Motor neuron (in vitro differentiated cells): ENCODE results near the gene KIRREL3. TPM values are rescaled to one million over a fixed set of nuclear protein-coding genes. Genes with fewer than 3 reads are reported as not detected.

ENCODE experiments used
- ATAC-seq, 8 experiments: fragments of 200-7000 bp; cut with Tn5 transposase; replicated peaks in 6 of 8; 2 replicates each; pipeline ENCODE4 v1.8.0; 2021; ENCODE audit warnings: mild to moderate bottlenecking in 8 of 8, moderate library complexity in 8 of 8
- H3K27ac ChIP-seq, 2 donors: fragments of 250-450 bp; sonication (Bioruptor Pico); 2 replicates each; pipeline ENCODE4 v1.9.0; 2021; ENCODE audit warnings: antibody characterized with exemption in 2 of 2, mild to moderate bottlenecking in 2 of 2, moderate library complexity in 1 of 2
- H3K4me1 ChIP-seq, 2 donors: fragments of 250-450 bp; sonication (Bioruptor Pico); replicated peaks in 1 of 2; 2 replicates each; pipeline ENCODE4 v1.6.1; 2021; ENCODE audit warnings: antibody characterized with exemption in 2 of 2, mild to moderate bottlenecking in 2 of 2, moderate library complexity in 1 of 2
- H3K4me3 ChIP-seq, 5 donors: fragments of 250-450 bp; sonication (Bioruptor Pico); 2 replicates each; pipeline ENCODE4 v1.9.0; 2021; ENCODE audit warnings: antibody characterized with exemption in 5 of 5, mild to moderate bottlenecking in 5 of 5, moderate library complexity in 4 of 5
- WGBS, 10 experiments: fragments of 450-650 bp; shearing (Covaris generic); methylation state at CpG; one replicate each; pipeline ENCODE4 v1.0.0; 2022; 5-methylcytosine and 5-hydroxymethylcytosine counted together
- in situ Hi-C, 9 experiments: fragments of 400-800 bp; cut with MboI; loops; one replicate each; pipeline ENCODE4 v1.15.0; 2021; ENCODE audit warnings: low sequenced_read_pairs in 9 of 9, low pct_unique_long_range_greater_than_20kb in 2 of 9; ENCODE audit not compliant: unreplicated experiment in 9 of 9
- total RNA-seq, 8 experiments: library from RNA; unstranded; fragments of 300-600 nt; gene quantifications; 2 replicates each; pipeline versions ENCODE4 v1.2.3 to v1.2.4, GENCODE V29; 2022

KIRREL3 gene
- total RNA-seq, 8 experiments from 2014 or later = 3.2 to 53.1 (median 4.8) TPM

- WGBS, 10 experiments = 46 to 100% (median 85%) methylated on average over 1 to 7 of the region's 8 CpGs
- Histone ChIP-seq H3K27ac (no peak overlapping the region), H3K4me1 (peaks cover 43 to 44% of the 10 kb centered on the region in 2 donors), H3K4me3 (no peak overlapping the region)
- ATAC-seq = no peak
- in situ Hi-C loops = no loop called here
Observed at GRCh38 chr11:126545057-126545555, 455.5 kb downstream of the KIRREL3 start.

GRCh38 chr11:126544108-126545056, 456.2 kb downstream of the KIRREL3 start:
- Histone ChIP-seq H3K4me3 (no peak overlapping the region), H3K4me1 (peaks cover 36 to 37% of the 10 kb centered on the region in 2 donors), H3K27ac (no peak overlapping the region)
- WGBS, 10 experiments = 10 to 60% (median 25%) methylated on average over 1 to 9 of the region's 15 CpGs; no CpG with 5 or more reads in 1 of the 10 experiments
- in situ Hi-C loops = no loop called here
- peak; percentile 10 to 77 (median 72) for ATAC-seq

- in situ Hi-C loops = no loop called here
- peak in 4 of 8 experiments; percentile 2 to 10 (median 4) for ATAC-seq
- H3K4me1 ChIP-seq = peaks cover 29 to 30% of the 10 kb centered on the region in 2 donors
- WGBS, 10 experiments = 10 to 73% (median 48%) methylated on average over 1 to 5 of the region's 7 CpGs; no CpG with 5 or more reads in 6 of the 10 experiments
- no peak overlapping the region for H3K4me3 ChIP-seq
- no peak overlapping the region for H3K27ac ChIP-seq
Observed at GRCh38 chr11:126543691-126544090, 456.9 kb downstream of the KIRREL3 start.

GRCh38 chr11:126542334-126543015, 458.1 kb downstream of the KIRREL3 start:
- in situ Hi-C loops = no loop called here
- H3K4me3 ChIP-seq = no peak overlapping the region

GRCh38 chr11:126538071-126538470, 462.5 kb downstream of the KIRREL3 start:
- Histone ChIP-seq H3K4me3 (no peak overlapping the region), H3K4me1 (peaks cover 3 to 11% of the 10 kb centered on the region in 2 donors), H3K27ac (no peak overlapping the region)
- in situ Hi-C loops = no loop called here
- peak in 2 of 8 experiments; percentile 43 to 53 for ATAC-seq
- WGBS, 10 experiments = 8 to 100% (median 46%) methylated on average over 1 to 4 of the region's 4 CpGs; no CpG with 5 or more reads in 2 of the 10 experiments

More at GRCh38 chr11:126542334-126543015, 458.1 kb downstream of the KIRREL3 start:
- Histone ChIP-seq H3K27ac (no peak overlapping the region), H3K4me1 (peaks cover 27 to 33% of the 10 kb centered on the region in 2 donors)
- WGBS, 10 experiments = 0 to 95% (median 67%) methylated on average over 1 to 4 of the region's 4 CpGs; no CpG with 5 or more reads in 2 of the 10 experiments
- peak in 3 of 8 experiments; percentile 66 to 78 (median 77) for ATAC-seq

- no peak for ATAC-seq
- in situ Hi-C loops = no loop called here
- 69 to 100% (median 92%) methylated on average over 1 to 4 of the region's 4 CpGs; no CpG with 5 or more reads in 5 of the 10 experiments for WGBS, 10 experiments
- H3K4me3 ChIP-seq = no peak overlapping the region
- H3K4me1 ChIP-seq = peaks cover 0 to 7% of the 10 kb centered on the region in 2 donors
- no peak overlapping the region for H3K27ac ChIP-seq
Observed at GRCh38 chr11:126537492-126537891, 463.1 kb downstream of the KIRREL3 start.

GRCh38 chr11:126534141-126534805, 466.3 kb downstream of the KIRREL3 start:
- no peak for ATAC-seq

GRCh38 chr11:126533560-126533959, 467.0 kb downstream of the KIRREL3 start:
- 40 to 100% (median 82%) methylated on average over 1 to 5 of the region's 6 CpGs; no CpG with 5 or more reads in 6 of the 10 experiments for WGBS, 10 experiments
- in situ Hi-C loops = no loop called here
- peaks cover 0 to 13% of the 10 kb centered on the region in 2 donors for H3K4me1 ChIP-seq
- no peak overlapping the region for H3K27ac ChIP-seq
- no peak for ATAC-seq
- no peak overlapping the region for H3K4me3 ChIP-seq

More at GRCh38 chr11:126534141-126534805, 466.3 kb downstream of the KIRREL3 start:
- H3K4me3 ChIP-seq = no peak overlapping the region
- in situ Hi-C loops = no loop called here
- WGBS, 10 experiments = 63 to 100% (median 100%) methylated on average over 1 to 5 of the region's 17 CpGs; no CpG with 5 or more reads in 5 of the 10 experiments
- peaks cover 0 to 7% of the 10 kb centered on the region in 2 donors for H3K4me1 ChIP-seq
- H3K27ac ChIP-seq = no peak overlapping the region

- in situ Hi-C loops = no loop called here
- no peak for ATAC-seq
- peaks cover 7 to 11% of the 10 kb centered on the region in 2 donors for H3K4me1 ChIP-seq
- H3K4me3 ChIP-seq = no peak overlapping the region
- WGBS, 10 experiments = 91 to 96% (median 96%) methylated on average over 4 to 5 of the region's 8 CpGs; no CpG with 5 or more reads in 7 of the 10 experiments
- H3K27ac ChIP-seq = no peak overlapping the region
Observed at GRCh38 chr11:126530416-126530815, 470.2 kb downstream of the KIRREL3 start.

GRCh38 chr11:126529037-126529436, 471.5 kb downstream of the KIRREL3 start:
- in situ Hi-C loops = no loop called here
- no peak for ATAC-seq
- no peak overlapping the region for H3K27ac ChIP-seq
- H3K4me3 ChIP-seq = no peak overlapping the region
- H3K4me1 ChIP-seq = peaks cover 7 to 16% of the 10 kb centered on the region in 2 donors
- 47 to 80% (median 70%) methylated on average over 1 to 8 of the region's 10 CpGs; no CpG with 5 or more reads in 4 of the 10 experiments for WGBS, 10 experiments

- Histone ChIP-seq H3K27ac (no peak overlapping the region), H3K4me1 (peaks cover 7 to 16% of the 10 kb centered on the region in 2 donors), H3K4me3 (no peak overlapping the region)
- in situ Hi-C loops = no loop called here
- WGBS, 10 experiments = 50 to 100% (median 83%) methylated on average over 1 to 5 of the region's 5 CpGs; no CpG with 5 or more reads in 5 of the 10 experiments
- ATAC-seq = no peak
Observed at GRCh38 chr11:126528075-126528474, 472.5 kb downstream of the KIRREL3 start.

- WGBS, 10 experiments = 38 to 92% (median 80%) methylated on average over 1 to 2 of the region's 5 CpGs; no CpG with 5 or more reads in 7 of the 10 experiments
- no peak for ATAC-seq
- Histone ChIP-seq H3K4me3 (no peak overlapping the region), H3K27ac (no peak overlapping the region), H3K4me1 (peaks cover 7 to 16% of the 10 kb centered on the region in 2 donors)
- in situ Hi-C loops = no loop called here
Observed at GRCh38 chr11:126527651-126528050, 472.9 kb downstream of the KIRREL3 start.
